HG03442 (cell line): ENCODE data around the gene NFAT5.
"Not testable (repeated sequence)": the region's sequence is repeated elsewhere in the genome, so short reads cannot be mapped to it uniquely, and the experiment has no call there.

Experiments used
- ATAC-seq: cut with Tn5 transposase; IDR thresholded peaks from one replicate; pipeline ENCODE4 v1.9.1; 2021; ENCODE audit warnings: mild to moderate bottlenecking, moderate library complexity; ENCODE audit not compliant: unreplicated experiment

Gene NFAT5

GRCh38 chr16:69727916-69728270, 162.1 kb downstream of the NFAT5 start:
- ATAC-seq: no peak

GRCh38 chr16:69729030-69729429, 163.3 kb downstream of the NFAT5 start:
- ATAC-seq: not testable (repeated sequence)

GRCh38 chr16:69731280-69731679, 165.5 kb downstream of the NFAT5 start:
- ATAC-seq: not testable (repeated sequence)

GRCh38 chr16:69732101-69732500, 166.3 kb downstream of the NFAT5 start:
- no peak for ATAC-seq

- no peak for ATAC-seq
These were observed 175.8 kb downstream of the NFAT5 start for GRCh38 chr16:69741519-69741918.

GRCh38 chr16:69741951-69742904, 176.5 kb downstream of the NFAT5 start:
- ATAC-seq: no peak

GRCh38 chr16:69744363-69745231, 178.8 kb downstream of the NFAT5 start:
- no peak for ATAC-seq

- ATAC-seq: no peak
These were observed 179.5 kb downstream of the NFAT5 start for GRCh38 chr16:69745232-69745612.

GRCh38 chr16:69745959-69746358, 180.2 kb downstream of the NFAT5 start:
- no peak for ATAC-seq

- no peak for ATAC-seq
These were observed 181.3 kb downstream of the NFAT5 start for GRCh38 chr16:69747115-69747514.

GRCh38 chr16:69748694-69749345, 183.1 kb downstream of the NFAT5 start:
- no peak for ATAC-seq

GRCh38 chr16:69754143-69754468, 188.3 kb downstream of the NFAT5 start:
- no peak for ATAC-seq
